PC-9 (cell line): ENCODE results near the gene GNAS. TPM values are rescaled to one million over a fixed set of nuclear protein-coding genes. Genes with fewer than 3 reads are reported as not detected.

Experiments used
- BruUV-seq: library from RNA; stranded (reverse); fragments of 400-500 nt; replicated peaks from 2 replicates; lab custom pipeline; 2021; lab: Mats Ljungman, UMichigan
- CTCF ChIA-PET: fragments of 300-600 bp; sonication (Branson Sonifier 250); formaldehyde crosslinking; loops from one replicate; lab custom pipeline; 2022; ENCODE audit warnings: antibody characterized with exemption; lab: Charles Lee
- POLR2A ChIA-PET: fragments of 300-600 bp; sonication (Branson Sonifier 250); formaldehyde crosslinking; loops from one replicate; lab custom pipeline; 2022; ENCODE audit warnings: antibody characterized with exemption; ENCODE audit not compliant: unreplicated experiment; lab: Charles Lee
- DNase-seq, 2 experiments: peaks; one replicate each; pipeline versions ENCODE4 v3.0.0 to v3.0.0-alpha.2; 2015 to 2022; ENCODE audit warnings: mixed read lengths in 1 of 2
- H2AFZ ChIP-seq: fragments of 200-600 bp; sonication (generic); 2 replicates; pipeline ENCODE4 v1.8.1; 2017; ENCODE audit warnings: antibody characterized with exemption
- H3F3A ChIP-seq: fragments of 200-600 bp; sonication (generic); 2 replicates; pipeline ENCODE4 v1.8.1; 2017; ENCODE audit warnings: antibody characterized with exemption, mild to moderate bottlenecking, low read depth; ENCODE audit not compliant: insufficient read depth
- H3K27ac ChIP-seq: fragments of 200-600 bp; sonication (generic); 2 replicates; pipeline ENCODE4 v1.6.1; 2016; ENCODE audit warnings: mixed run types
- H3K27me3 ChIP-seq: fragments of 200-600 bp; sonication (generic); 2 replicates; pipeline ENCODE4 v1.6.1; 2016; ENCODE audit warnings: low read depth, mixed run types; ENCODE audit not compliant: insufficient read depth
- H3K36me3 ChIP-seq: fragments of 200-600 bp; sonication (generic); 2 replicates; pipeline ENCODE4 v1.6.1; 2016; ENCODE audit warnings: low read depth, mixed run types
- H3K4me1 ChIP-seq: fragments of 200-600 bp; sonication (generic); replicated peaks from 2 replicates; pipeline ENCODE4 v1.6.1; 2016; ENCODE audit warnings: mixed run types; ENCODE audit not compliant: insufficient read depth
- H3K4me2 ChIP-seq: fragments of 200-600 bp; sonication (generic); 2 replicates; pipeline ENCODE4 v1.6.1; 2017; ENCODE audit warnings: mixed run types
- H3K4me3 ChIP-seq: fragments of 200-600 bp; sonication (generic); 2 replicates; pipeline ENCODE4 v1.6.1; 2016; ENCODE audit warnings: mixed run types
- H3K79me2 ChIP-seq: fragments of 200-600 bp; sonication (generic); 2 replicates; pipeline ENCODE4 v1.6.1; 2017; ENCODE audit warnings: low read depth, mixed run types
- H3K9me2 ChIP-seq: fragments of 200-600 bp; sonication (generic); 2 replicates; pipeline ENCODE4 v1.8.1; 2017; ENCODE audit warnings: mild to moderate bottlenecking; ENCODE audit not compliant: insufficient read depth
- H3K9me3 ChIP-seq: fragments of 200-600 bp; sonication (generic); 2 replicates; pipeline ENCODE4 v1.8.1; 2016; ENCODE audit warnings: low read depth; ENCODE audit not compliant: insufficient read depth
- H4K20me1 ChIP-seq: fragments of 200-600 bp; sonication (generic); 2 replicates; pipeline ENCODE4 v1.8.1; 2017; ENCODE audit not compliant: insufficient read depth
- EZH2 ChIP-seq: fragments of 200-600 bp; sonication (generic); IDR thresholded peaks from 2 replicates; pipeline ENCODE4 v1.8.0; 2017; ENCODE audit warnings: antibody characterized with exemption, low read depth
- intact Hi-C: fragments of 100-400 bp; cut with micrococcal nuclease; formaldehyde crosslinking; loops from one replicate; pipeline ENCODE4 v1.10.0; 2022; ENCODE audit not compliant: unreplicated experiment
- total RNA-seq: library from RNA; stranded (reverse); gene quantifications from 2 replicates; pipeline ENCODE4 v1.2.3, GENCODE V29; 2021
- TF ChIP-seq, protein P1 (sequence below): fragments of 200-600 bp; sonication (generic); conservative IDR thresholded peaks from 2 replicates; pipeline ENCODE4 v1.6.1; 2017; ENCODE audit warnings: mixed run types, antibody characterized with exemption, mild to moderate bottlenecking, moderate library complexity

The GNAS gene
- total RNA-seq, 1 experiment from 2014 or later: 929 TPM

DNA sequence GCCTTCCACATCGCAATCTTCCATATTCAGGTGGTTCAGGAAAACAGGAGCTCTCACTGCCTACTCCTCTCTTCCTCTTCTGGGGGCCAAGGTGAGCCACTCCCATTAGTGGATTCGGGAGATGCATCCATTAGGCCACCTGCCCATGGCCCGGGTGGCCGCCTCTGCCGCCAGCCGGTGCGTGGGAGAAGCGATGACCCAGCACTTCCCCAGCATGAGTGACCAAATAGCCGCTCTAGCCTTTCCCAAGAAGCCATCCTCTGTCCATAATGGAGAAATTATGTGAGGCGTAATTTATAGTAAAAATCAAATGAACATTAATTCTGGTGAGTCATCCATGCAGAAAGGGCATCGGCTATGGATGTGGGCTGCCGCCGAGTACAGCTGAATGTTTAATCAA is 41.2 kb upstream of the GNAS start:
- DNase-seq: no peak
- Histone ChIP-seq H3K4me1 (no peaks in the 10 kb centered on the region), H3K9me2 (no peaks in the 10 kb centered on the region), H3K9me3 (no peaks in the 10 kb centered on the region), H4K20me1 (no peaks in the 10 kb centered on the region), H3K4me3 (no peak overlapping the region), H3F3A (no peaks in the 10 kb centered on the region), H3K79me2 (no peaks in the 10 kb centered on the region), H3K27me3 (peaks cover 91% of the 10 kb centered on the region), H3K27ac (no peak overlapping the region), H3K36me3 (no peaks in the 10 kb centered on the region), H3K4me2 (no peak overlapping the region), H2AFZ (no peak overlapping the region)
- CTCF ChIA-PET: no interaction called here
- BruUV-seq: no TSS peak
- intact Hi-C loops: no loop called here
- POLR2A ChIA-PET: no interaction called here
- TF ChIP-seq, protein P1, sequence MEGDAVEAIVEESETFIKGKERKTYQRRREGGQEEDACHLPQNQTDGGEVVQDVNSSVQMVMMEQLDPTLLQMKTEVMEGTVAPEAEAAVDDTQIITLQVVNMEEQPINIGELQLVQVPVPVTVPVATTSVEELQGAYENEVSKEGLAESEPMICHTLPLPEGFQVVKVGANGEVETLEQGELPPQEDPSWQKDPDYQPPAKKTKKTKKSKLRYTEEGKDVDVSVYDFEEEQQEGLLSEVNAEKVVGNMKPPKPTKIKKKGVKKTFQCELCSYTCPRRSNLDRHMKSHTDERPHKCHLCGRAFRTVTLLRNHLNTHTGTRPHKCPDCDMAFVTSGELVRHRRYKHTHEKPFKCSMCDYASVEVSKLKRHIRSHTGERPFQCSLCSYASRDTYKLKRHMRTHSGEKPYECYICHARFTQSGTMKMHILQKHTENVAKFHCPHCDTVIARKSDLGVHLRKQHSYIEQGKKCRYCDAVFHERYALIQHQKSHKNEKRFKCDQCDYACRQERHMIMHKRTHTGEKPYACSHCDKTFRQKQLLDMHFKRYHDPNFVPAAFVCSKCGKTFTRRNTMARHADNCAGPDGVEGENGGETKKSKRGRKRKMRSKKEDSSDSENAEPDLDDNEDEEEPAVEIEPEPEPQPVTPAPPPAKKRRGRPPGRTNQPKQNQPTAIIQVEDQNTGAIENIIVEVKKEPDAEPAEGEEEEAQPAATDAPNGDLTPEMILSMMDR: no peak
- TF ChIP-seq EZH2: no peak

DNA sequence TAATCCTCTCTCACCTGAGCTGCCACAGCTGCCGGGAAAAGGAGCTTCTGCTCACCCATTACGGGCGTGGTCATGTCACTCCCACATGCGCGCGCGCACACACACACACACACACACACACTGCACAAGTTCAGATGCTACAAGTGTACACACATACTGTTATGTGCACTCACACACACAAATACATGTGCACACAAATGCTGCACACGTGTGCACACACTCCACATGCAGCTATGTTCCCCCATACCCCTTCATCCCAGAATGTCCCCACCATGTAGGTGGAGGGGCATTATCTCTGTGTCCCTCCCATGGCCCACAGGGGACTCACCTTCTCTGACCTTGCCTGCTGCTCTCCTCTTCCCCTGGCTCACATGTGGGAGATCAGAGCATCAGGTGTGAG is 39.1 kb upstream of the GNAS start:
- Histone ChIP-seq H3K9me3 (no peaks in the 10 kb centered on the region), H2AFZ (no peak overlapping the region), H3K4me3 (no peak overlapping the region), H3K36me3 (no peaks in the 10 kb centered on the region), H3K4me1 (no peaks in the 10 kb centered on the region), H3K27me3 (peaks cover 76% of the 10 kb centered on the region), H4K20me1 (no peaks in the 10 kb centered on the region), H3K4me2 (no peak overlapping the region), H3K9me2 (no peaks in the 10 kb centered on the region), H3K79me2 (no peaks in the 10 kb centered on the region), H3K27ac (no peak overlapping the region), H3F3A (no peaks in the 10 kb centered on the region)
- intact Hi-C loops: no loop called here
- BruUV-seq: no TSS peak
- ChIA-PET POLR2A (no interaction called here), CTCF (no interaction called here)
- TF ChIP-seq, protein P1: no peak
- no peak for TF ChIP-seq EZH2
- DNase-seq: no peak

DNA sequence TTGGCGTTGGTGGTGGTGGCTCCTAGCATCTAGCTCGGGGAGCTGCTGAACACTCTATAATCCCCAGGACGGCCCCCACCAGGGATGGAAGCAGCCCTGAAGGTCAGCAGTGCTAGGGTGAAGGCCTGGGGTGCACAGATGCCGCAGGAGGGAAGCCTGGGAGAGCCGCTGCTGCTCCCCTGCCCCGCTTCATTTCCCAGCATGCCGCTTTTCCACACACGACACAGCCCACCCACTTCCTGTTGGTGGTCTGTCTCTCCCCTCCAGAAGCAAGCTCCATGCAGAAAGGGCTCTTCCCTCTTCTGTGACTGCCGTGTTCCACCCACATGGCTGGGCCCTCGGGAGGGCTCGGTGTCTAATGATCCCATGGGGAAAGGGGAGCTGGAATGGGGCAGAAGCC is 37.1 kb upstream of the GNAS start:
- no peaks in the 10 kb centered on the region for H3K9me2 ChIP-seq
- H3F3A ChIP-seq: no peaks in the 10 kb centered on the region
- H3K27me3 ChIP-seq: peaks cover 56% of the 10 kb centered on the region
- H3K79me2 ChIP-seq: no peaks in the 10 kb centered on the region
- BruUV-seq: no TSS peak
- no peak overlapping the region for H2AFZ ChIP-seq
- no peak overlapping the region for H3K27ac ChIP-seq
- ChIA-PET CTCF (no interaction called here), POLR2A (no interaction called here)
- H3K4me1 ChIP-seq: no peaks in the 10 kb centered on the region
- no peak overlapping the region for H3K4me3 ChIP-seq
- DNase-seq: no peak
- intact Hi-C loops: no loop called here
- H3K4me2 ChIP-seq: no peak overlapping the region
- TF ChIP-seq, protein P1: no peak
- no peak for TF ChIP-seq EZH2
- no peaks in the 10 kb centered on the region for H3K9me3 ChIP-seq
- H4K20me1 ChIP-seq: no peaks in the 10 kb centered on the region
- no peaks in the 10 kb centered on the region for H3K36me3 ChIP-seq
